ENCODE results near the gene RIN1.

DNA sequence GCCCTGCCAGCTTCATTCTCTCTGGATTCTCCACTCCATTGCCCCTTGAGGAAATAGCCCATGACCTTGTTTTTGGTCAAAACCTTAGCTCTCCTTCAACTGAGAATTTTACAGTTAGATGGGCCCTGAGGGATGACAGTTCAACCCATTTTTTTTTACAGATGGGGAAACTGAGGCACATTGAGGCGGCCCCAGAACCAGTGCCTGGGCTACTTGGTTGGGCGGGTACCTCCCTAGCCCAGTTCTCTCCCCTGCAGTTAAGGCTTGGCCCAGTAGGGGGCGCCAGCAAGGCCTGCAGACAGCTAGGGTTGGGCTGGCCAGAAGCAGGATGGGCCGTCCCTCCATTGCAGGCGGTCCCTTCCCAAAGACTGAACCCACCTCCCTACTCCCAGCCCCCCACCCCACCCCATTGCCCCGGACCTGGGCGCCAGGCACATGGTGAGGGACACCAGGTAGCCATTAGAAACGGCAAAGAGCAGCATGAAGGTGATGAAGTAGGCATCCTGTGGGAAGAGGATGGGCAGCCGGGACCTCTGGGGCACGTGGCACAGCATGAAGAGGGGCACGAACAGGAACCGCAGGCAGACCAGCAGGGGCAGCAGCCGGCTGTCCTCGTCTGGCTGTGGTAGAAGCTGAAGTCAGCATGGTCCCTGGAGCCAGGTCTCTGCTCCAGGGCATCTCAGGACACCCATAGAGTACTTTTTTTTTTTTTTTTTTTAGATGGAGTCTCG is 27.7 kb upstream of the RIN1 start:
- TF ChIP-seq, protein P1, sequence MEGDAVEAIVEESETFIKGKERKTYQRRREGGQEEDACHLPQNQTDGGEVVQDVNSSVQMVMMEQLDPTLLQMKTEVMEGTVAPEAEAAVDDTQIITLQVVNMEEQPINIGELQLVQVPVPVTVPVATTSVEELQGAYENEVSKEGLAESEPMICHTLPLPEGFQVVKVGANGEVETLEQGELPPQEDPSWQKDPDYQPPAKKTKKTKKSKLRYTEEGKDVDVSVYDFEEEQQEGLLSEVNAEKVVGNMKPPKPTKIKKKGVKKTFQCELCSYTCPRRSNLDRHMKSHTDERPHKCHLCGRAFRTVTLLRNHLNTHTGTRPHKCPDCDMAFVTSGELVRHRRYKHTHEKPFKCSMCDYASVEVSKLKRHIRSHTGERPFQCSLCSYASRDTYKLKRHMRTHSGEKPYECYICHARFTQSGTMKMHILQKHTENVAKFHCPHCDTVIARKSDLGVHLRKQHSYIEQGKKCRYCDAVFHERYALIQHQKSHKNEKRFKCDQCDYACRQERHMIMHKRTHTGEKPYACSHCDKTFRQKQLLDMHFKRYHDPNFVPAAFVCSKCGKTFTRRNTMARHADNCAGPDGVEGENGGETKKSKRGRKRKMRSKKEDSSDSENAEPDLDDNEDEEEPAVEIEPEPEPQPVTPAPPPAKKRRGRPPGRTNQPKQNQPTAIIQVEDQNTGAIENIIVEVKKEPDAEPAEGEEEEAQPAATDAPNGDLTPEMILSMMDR (IDR thresholded peaks at IDR 0.05; ENCODE audit: low read depth, low read length) = peak; percentile 96
- TF ChIP-seq, protein P2, sequence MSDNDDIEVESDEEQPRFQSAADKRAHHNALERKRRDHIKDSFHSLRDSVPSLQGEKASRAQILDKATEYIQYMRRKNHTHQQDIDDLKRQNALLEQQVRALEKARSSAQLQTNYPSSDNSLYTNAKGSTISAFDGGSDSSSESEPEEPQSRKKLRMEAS (IDR thresholded peaks at IDR 0.05; ENCODE audit: low read depth, low read length) = peak; percentile 24; the same call in 1 of the 2 replicates

Data from NB4 (cell line).